Caco-2 (cell line): ENCODE results near the gene LRRC19. TPM values are rescaled to one million over a fixed set of nuclear protein-coding genes. Genes with fewer than 3 reads are reported as not detected.
A peak's percentile ranks its signal among the peaks of the same experiment; 100 is the strongest.

Experiments used
- BruUV-seq: library from RNA; stranded (reverse); fragments of 400-500 nt; replicated peaks from 2 replicates; lab custom pipeline; 2021; lab: Mats Ljungman, UMichigan
- CTCF ChIA-PET: fragments of 300-600 bp; sonication (Branson Sonifier 250); formaldehyde crosslinking; loops from one replicate; lab custom pipeline; 2022; ENCODE audit warnings: antibody characterized with exemption; lab: Charles Lee
- POLR2A ChIA-PET: fragments of 300-600 bp; sonication (Branson Sonifier 250); formaldehyde crosslinking; loops from one replicate; lab custom pipeline; 2022; ENCODE audit warnings: antibody characterized with exemption; lab: Charles Lee
- DNase-seq, 2 experiments: peaks; one replicate each; pipeline versions ENCODE4 v3.0.0 to v3.0.0-alpha.2; 2020 to 2022
- H3K27me3 ChIP-seq: replicated peaks from 2 replicates; pipeline ENCODE4 v1.6.0; 2011; ENCODE audit warnings: low read length; ENCODE audit not compliant: control insufficient read depth, insufficient read depth
- H3K36me3 ChIP-seq: 2 replicates; pipeline ENCODE4 v1.5.1; 2011; ENCODE audit warnings: low read length; ENCODE audit not compliant: control insufficient read depth, insufficient read depth
- H3K4me1 ChIP-seq: fragments of 250-450 bp; sonication (Bioruptor Pico); 2 replicates; pipeline ENCODE4 v1.5.1; 2020; ENCODE audit warnings: mild to moderate bottlenecking
- H3K4me3 ChIP-seq: 2 replicates; pipeline ENCODE4 v1.5.1; 2011; ENCODE audit warnings: low read depth, mild to moderate bottlenecking, control low read depth, low read length
- H3K9me3 ChIP-seq: fragments of 250-450 bp; sonication (Bioruptor Pico); 2 replicates; pipeline ENCODE4 v1.5.1; 2020; ENCODE audit warnings: mild to moderate bottlenecking, moderate library complexity
- H3K27ac Mint-ChIP-seq: one replicate; pipeline ENCODE4 v1.8.0; 2022; ENCODE audit warnings: mixed read lengths; ENCODE audit not compliant: unreplicated experiment
- H3K27me3 Mint-ChIP-seq: one replicate; pipeline ENCODE4 v1.8.0; 2022; ENCODE audit warnings: mixed read lengths; ENCODE audit not compliant: insufficient read depth, unreplicated experiment
- H3K36me3 Mint-ChIP-seq: one replicate; pipeline ENCODE4 v1.8.0; 2022; ENCODE audit warnings: mild to moderate bottlenecking, mixed read lengths; ENCODE audit not compliant: insufficient read depth, unreplicated experiment
- H3K4me1 Mint-ChIP-seq: one replicate; pipeline ENCODE4 v1.8.0; 2022; ENCODE audit warnings: low read depth, mixed read lengths; ENCODE audit not compliant: unreplicated experiment
- H3K4me3 Mint-ChIP-seq: one replicate; pipeline ENCODE4 v1.8.0; 2022; ENCODE audit warnings: mild to moderate bottlenecking, moderate library complexity, mixed read lengths; ENCODE audit not compliant: unreplicated experiment
- H3K9me3 Mint-ChIP-seq: one replicate; pipeline ENCODE4 v1.8.0; 2022; ENCODE audit warnings: mixed read lengths; ENCODE audit not compliant: unreplicated experiment
- CTCF ChIP-seq, 2 experiments: fragments of 200-600 bp in 1 of 2; IDR thresholded peaks; 1 replicate in 1 of 2; 2 replicates in 1 of 2; pipeline versions ENCODE4 v1.5.1 to v1.8.0; 2011 to 2022; ENCODE audit warnings: antibody characterized with exemption in 1 of 2, control low read depth in 1 of 2, inconsistent platforms in 1 of 2, low read depth in 1 of 2, low read length in 1 of 2, mild to moderate bottlenecking in 1 of 2, moderate library complexity in 1 of 2; ENCODE audit not compliant: insufficient read depth in 1 of 2, severe bottlenecking in 1 of 2, unreplicated experiment in 1 of 2
- intact Hi-C: fragments of 100-400 bp; cut with micrococcal nuclease; formaldehyde crosslinking; loops from one replicate; pipeline ENCODE4 v1.10.0; 2022; ENCODE audit not compliant: unreplicated experiment
- total RNA-seq: library from RNA; stranded (reverse); gene quantifications from 2 replicates; pipeline ENCODE4 v1.2.3, GENCODE V29; 2022

Gene LRRC19
- total RNA-seq, 1 experiment from 2014 or later: not detected

- H3K9me3 Mint-ChIP-seq: no peaks in the 10 kb centered on the region
- no peak for DNase-seq
- peaks cover 7% of the 10 kb centered on the region for H3K4me1 Mint-ChIP-seq
- intact Hi-C loops: no loop called here
- H3K4me1 ChIP-seq: no peaks in the 10 kb centered on the region
- H3K9me3 ChIP-seq: no peaks in the 10 kb centered on the region
- no peak for TF ChIP-seq CTCF (IDR thresholded peaks at IDR 0.05; ENCODE audit: insufficient read depth in 1 of 2, low read depth in 1 of 2, low read length in 1 of 2, severe bottlenecking in 1 of 2, unreplicated experiment in 1 of 2)
- H3K27ac Mint-ChIP-seq: peak overlapping the region; percentile 29
- BruUV-seq: no TSS peak
- H3K4me3 ChIP-seq: peak overlapping the region; percentile 69
- no peaks in the 10 kb centered on the region for H3K27me3 ChIP-seq
- H3K36me3 ChIP-seq: no peaks in the 10 kb centered on the region
- peak overlapping the region; percentile 95 for H3K4me3 Mint-ChIP-seq
- H3K36me3 Mint-ChIP-seq: peaks cover 6% of the 10 kb centered on the region
- H3K27me3 Mint-ChIP-seq: no peaks in the 10 kb centered on the region
- ChIA-PET POLR2A (no interaction called here), CTCF (no interaction called here)
These were observed 59.9 kb downstream of the LRRC19 start for GRCh38 chr9:26945591-26945990.

Other genes with a start within 250 kb of the LRRC19 start
- 7.0 and 9.2 TPM in 2 replicates for gene CAAP1, start 112.9 kb downstream of the LRRC19 start, total RNA-seq
- gene PLAA, start 58.4 kb downstream of the LRRC19 start, total RNA-seq: 12.9 and 14.3 TPM in 2 replicates
- 3.6 and 3.7 TPM in 2 replicates for gene IFT74, start 49.3 kb downstream of the LRRC19 start, total RNA-seq
- gene TEK, start 103.6 kb upstream of the LRRC19 start, total RNA-seq: not detected in 2 replicates